Bronchial epithelial cell (primary cell): ENCODE measurements around the gene FER. TPM values are rescaled to one million over a fixed set of nuclear protein-coding genes. Genes with fewer than 3 reads are reported as not detected.

Experiments used
- DNase-seq: peaks from one replicate; pipeline ENCODE4 v3.0.0-alpha.2; 2010; ENCODE audit warnings: low read depth
- FAIRE-seq: peaks from 2 replicates; lab custom pipeline; 2011; peaks lifted over from hg19 to GRCh38; lab: Jason Lieb, UNC
- H3K27me3 ChIP-seq: 2 replicates; pipeline ENCODE4 v1.5.1; 2011; ENCODE audit warnings: low read length; ENCODE audit not compliant: control insufficient read depth, insufficient read depth
- H3K36me3 ChIP-seq: 2 replicates; pipeline ENCODE4 v1.5.1; 2011; ENCODE audit warnings: low read length; ENCODE audit not compliant: control insufficient read depth, insufficient read depth
- H3K4me3 ChIP-seq: 2 replicates; pipeline ENCODE4 v1.5.1; 2011; ENCODE audit warnings: mild to moderate bottlenecking, low read depth, low read length, control low read depth
- total RNA-seq: library from RNA; depleted of rRNA; stranded (reverse); fragments of >200 nt; gene quantifications from 2 replicates; pipeline ENCODE4 v1.2.1, GENCODE V29; 2014
- TF ChIP-seq, protein P1 (sequence below): IDR thresholded peaks from 2 replicates; pipeline ENCODE4 v1.5.1; 2011; ENCODE audit warnings: mild to moderate bottlenecking, moderate library complexity, low read length, control low read depth, inconsistent platforms; ENCODE audit not compliant: insufficient read depth, severe bottlenecking

Gene FER
- total RNA-seq, 1 donor from 2014 or later = 23.7 TPM

GRCh38 chr5:109060378-109061025 is 312.8 kb downstream of the FER start:
- TF ChIP-seq, protein P1, sequence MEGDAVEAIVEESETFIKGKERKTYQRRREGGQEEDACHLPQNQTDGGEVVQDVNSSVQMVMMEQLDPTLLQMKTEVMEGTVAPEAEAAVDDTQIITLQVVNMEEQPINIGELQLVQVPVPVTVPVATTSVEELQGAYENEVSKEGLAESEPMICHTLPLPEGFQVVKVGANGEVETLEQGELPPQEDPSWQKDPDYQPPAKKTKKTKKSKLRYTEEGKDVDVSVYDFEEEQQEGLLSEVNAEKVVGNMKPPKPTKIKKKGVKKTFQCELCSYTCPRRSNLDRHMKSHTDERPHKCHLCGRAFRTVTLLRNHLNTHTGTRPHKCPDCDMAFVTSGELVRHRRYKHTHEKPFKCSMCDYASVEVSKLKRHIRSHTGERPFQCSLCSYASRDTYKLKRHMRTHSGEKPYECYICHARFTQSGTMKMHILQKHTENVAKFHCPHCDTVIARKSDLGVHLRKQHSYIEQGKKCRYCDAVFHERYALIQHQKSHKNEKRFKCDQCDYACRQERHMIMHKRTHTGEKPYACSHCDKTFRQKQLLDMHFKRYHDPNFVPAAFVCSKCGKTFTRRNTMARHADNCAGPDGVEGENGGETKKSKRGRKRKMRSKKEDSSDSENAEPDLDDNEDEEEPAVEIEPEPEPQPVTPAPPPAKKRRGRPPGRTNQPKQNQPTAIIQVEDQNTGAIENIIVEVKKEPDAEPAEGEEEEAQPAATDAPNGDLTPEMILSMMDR = no peak
- no peaks in the 10 kb centered on the region for H3K36me3 ChIP-seq
- no peaks in the 10 kb centered on the region for H3K27me3 ChIP-seq
- FAIRE-seq = no peak
- no peak for DNase-seq
- H3K4me3 ChIP-seq = no peak overlapping the region

DNA sequence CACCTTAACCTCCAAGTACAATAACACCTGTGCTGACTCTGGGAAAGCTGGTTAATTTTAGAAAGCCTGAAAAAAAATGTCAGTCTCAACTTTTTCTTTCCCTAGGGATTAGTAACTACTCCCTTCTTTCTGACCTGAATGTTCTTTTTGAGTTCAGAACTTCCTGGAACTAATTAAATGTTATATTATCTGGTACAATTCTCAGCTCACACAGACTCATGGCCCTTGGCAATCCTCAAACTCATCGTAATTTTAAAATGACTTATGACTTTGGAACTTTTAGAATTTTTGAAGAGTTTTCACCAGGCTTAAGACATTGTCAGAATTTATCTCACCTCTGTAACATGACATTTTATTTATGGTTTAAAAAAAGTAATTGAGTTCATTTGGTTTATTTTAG is 315.0 kb downstream of the FER start:
- DNase-seq (no peak), FAIRE-seq (no peak)
- no peak overlapping the region for H3K4me3 ChIP-seq
- H3K36me3 ChIP-seq = no peaks in the 10 kb centered on the region
- H3K27me3 ChIP-seq = no peaks in the 10 kb centered on the region
- TF ChIP-seq, protein P1 = no peak

GRCh38 chr5:109063223-109063622 is 315.5 kb downstream of the FER start:
- DNase-seq (no peak), FAIRE-seq (no peak)
- Histone ChIP-seq H3K27me3 (no peaks in the 10 kb centered on the region), H3K36me3 (no peaks in the 10 kb centered on the region), H3K4me3 (no peak overlapping the region)
- TF ChIP-seq, protein P1 = no peak

GRCh38 chr5:109076741-109077140 is 329.0 kb downstream of the FER start:
- H3K4me3 ChIP-seq = no peak overlapping the region
- DNase-seq (no peak), FAIRE-seq (no peak)
- no peaks in the 10 kb centered on the region for H3K36me3 ChIP-seq
- TF ChIP-seq, protein P1 = no peak
- no peaks in the 10 kb centered on the region for H3K27me3 ChIP-seq

DNA sequence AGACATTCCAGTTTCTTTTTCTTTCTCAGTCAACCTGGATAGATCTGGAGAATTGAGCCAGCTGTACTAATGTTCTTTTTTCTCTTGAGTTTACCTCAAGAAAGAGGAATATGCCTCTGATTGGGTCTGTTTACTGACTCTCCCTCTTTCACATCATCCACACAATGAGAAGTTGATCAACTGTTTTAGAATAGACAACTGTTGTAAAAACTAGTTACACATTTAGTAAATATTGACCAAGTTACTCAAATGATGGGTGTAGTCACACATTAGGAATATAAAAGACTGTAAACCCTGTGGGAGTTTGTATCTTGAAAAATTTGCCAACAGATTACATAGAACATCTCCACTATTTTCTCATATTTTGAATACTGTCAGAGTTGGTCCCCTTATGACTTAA is 330.8 kb downstream of the FER start:
- H3K4me3 ChIP-seq = no peak overlapping the region
- H3K36me3 ChIP-seq = no peaks in the 10 kb centered on the region
- TF ChIP-seq, protein P1 = no peak
- FAIRE-seq (no peak), DNase-seq (no peak)
- H3K27me3 ChIP-seq = no peaks in the 10 kb centered on the region

DNA sequence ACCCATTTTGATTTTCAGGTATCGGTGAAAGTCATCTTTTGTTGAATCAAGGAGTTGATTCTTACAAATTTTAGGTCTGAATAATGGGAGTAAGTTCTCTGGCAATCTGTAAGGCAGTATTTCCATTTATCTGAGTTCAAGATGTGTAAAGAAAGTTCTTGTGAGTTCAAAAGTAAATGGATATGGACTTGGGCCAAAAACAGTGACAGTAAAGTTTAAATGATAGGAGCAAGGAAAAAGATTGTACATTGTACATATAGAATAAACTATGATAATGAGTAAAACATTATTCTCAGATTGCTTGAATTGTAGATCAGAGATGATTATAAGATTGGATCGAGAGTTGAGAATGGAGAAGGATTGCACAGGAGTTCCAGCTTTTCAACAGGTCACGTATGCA is 332.8 kb downstream of the FER start:
- FAIRE-seq (no peak), DNase-seq (no peak)
- H3K4me3 ChIP-seq = no peak overlapping the region
- no peaks in the 10 kb centered on the region for H3K27me3 ChIP-seq
- TF ChIP-seq, protein P1 = no peak
- H3K36me3 ChIP-seq = no peaks in the 10 kb centered on the region
